HG03103 (cell line): ENCODE results near the gene CEBPZ.
"Not testable (repeated sequence)": the region's sequence is repeated elsewhere in the genome, so short reads cannot be mapped to it uniquely, and the experiment has no call there.

ENCODE experiments used
- ATAC-seq: cut with Tn5 transposase; IDR thresholded peaks from one replicate; pipeline ENCODE4 v1.9.1; 2021; ENCODE audit warnings: low read depth; ENCODE audit not compliant: unreplicated experiment

Gene CEBPZ, protein sequence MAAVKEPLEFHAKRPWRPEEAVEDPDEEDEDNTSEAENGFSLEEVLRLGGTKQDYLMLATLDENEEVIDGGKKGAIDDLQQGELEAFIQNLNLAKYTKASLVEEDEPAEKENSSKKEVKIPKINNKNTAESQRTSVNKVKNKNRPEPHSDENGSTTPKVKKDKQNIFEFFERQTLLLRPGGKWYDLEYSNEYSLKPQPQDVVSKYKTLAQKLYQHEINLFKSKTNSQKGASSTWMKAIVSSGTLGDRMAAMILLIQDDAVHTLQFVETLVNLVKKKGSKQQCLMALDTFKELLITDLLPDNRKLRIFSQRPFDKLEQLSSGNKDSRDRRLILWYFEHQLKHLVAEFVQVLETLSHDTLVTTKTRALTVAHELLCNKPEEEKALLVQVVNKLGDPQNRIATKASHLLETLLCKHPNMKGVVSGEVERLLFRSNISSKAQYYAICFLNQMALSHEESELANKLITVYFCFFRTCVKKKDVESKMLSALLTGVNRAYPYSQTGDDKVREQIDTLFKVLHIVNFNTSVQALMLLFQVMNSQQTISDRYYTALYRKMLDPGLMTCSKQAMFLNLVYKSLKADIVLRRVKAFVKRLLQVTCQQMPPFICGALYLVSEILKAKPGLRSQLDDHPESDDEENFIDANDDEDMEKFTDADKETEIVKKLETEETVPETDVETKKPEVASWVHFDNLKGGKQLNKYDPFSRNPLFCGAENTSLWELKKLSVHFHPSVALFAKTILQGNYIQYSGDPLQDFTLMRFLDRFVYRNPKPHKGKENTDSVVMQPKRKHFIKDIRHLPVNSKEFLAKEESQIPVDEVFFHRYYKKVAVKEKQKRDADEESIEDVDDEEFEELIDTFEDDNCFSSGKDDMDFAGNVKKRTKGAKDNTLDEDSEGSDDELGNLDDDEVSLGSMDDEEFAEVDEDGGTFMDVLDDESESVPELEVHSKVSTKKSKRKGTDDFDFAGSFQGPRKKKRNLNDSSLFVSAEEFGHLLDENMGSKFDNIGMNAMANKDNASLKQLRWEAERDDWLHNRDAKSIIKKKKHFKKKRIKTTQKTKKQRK

DNA sequence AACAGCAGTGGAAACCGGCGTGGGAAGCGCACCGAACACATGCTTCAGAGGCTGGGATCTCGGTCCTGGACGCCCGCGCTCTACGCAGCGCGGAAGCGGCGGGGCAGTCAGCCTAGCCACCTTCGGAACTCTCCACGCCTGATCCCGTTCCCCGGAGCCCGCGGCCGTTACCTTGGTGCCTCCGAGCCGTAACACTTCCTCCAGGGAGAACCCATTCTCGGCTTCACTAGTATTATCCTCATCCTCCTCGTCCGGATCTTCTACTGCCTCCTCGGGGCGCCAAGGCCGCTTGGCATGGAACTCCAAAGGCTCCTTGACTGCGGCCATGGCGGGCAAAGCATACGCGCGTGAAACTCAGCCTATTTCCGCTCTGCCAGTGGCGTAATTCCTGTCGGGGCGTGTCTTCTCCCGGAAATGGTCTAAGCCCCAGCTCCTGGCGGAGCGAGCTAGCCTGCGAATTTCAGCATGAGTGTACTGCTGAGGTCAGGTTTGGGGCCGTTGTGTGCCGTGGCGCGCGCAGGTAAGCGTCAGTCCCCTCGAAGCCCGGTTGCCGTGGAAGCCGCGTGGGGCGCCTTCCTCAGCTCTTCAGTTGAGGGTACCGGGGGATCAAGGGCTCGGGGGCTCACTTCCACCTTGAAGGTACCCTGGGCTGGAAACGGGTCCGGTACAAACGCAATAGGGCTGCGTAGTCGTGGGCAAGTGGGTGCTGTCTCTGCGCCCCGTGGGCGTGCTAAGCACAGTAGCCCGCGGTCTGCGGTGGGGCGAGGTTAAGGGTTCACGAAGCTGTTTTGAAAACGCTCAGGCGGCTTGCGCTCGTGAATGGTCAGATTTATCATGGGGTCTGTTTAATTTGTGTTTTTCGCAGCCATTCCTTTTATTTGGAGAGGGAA, at the start of gene CEBPZ, which contains the start of gene NDUFAF7:
CEBPZ (minus strand) TSS at position 356 of the 890 bp plus-strand sequence; CDS start at position 327, 29 bp downstream.
NDUFAF7 (plus strand) TSS at position 418 of the 890 bp plus-strand sequence; CDS start at position 466, 48 bp downstream.
- ATAC-seq = peak; percentile 86

DNA sequence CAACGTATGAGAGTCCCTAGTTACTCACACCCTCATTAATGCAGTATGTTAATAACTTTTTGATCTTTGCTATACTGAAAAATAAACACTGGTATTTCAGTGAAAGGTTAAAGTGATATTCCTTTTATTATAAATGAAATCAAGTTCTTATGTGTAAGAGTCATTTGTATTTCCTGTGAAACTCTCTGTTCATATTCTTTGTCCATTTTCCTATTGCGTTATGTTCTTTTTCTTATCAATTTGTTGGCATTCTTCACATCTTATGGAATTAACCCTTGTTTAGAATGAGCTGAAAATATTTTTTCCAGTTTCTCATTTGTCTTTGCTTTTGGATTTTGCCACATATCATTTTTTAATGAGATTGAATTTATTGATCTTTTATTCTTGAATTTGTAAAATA, 44.9 kb upstream of the CEBPZ start:
- no peak for ATAC-seq

DNA sequence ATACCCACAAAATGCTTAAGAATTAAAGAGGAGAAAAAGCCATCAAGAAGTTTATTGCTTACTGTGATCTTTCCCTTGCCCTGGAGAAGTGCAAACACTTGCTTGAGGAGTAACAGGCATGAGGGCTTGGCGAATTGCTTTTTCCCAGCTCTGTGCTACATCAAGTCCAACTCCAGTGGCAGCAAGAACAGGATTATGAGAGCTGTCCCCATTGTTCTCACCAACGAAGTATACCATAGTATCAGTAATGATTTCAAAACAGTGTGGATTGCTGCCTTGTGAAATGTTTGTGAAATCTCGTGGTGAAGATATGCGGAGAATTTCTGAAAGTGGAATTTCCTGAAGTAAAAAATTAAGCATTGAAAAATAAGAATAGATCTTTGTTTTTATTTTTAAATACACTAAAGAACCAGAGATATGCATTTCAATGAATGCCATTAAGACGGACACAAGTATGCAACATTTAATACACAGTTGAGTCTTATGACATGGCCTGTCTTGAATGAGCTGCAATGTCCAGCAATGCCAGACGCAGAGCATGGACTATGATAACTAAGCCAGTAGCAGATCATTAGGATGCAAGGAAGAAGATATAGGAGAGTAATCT, 43.1 kb upstream of the CEBPZ start:
- no peak for ATAC-seq

DNA sequence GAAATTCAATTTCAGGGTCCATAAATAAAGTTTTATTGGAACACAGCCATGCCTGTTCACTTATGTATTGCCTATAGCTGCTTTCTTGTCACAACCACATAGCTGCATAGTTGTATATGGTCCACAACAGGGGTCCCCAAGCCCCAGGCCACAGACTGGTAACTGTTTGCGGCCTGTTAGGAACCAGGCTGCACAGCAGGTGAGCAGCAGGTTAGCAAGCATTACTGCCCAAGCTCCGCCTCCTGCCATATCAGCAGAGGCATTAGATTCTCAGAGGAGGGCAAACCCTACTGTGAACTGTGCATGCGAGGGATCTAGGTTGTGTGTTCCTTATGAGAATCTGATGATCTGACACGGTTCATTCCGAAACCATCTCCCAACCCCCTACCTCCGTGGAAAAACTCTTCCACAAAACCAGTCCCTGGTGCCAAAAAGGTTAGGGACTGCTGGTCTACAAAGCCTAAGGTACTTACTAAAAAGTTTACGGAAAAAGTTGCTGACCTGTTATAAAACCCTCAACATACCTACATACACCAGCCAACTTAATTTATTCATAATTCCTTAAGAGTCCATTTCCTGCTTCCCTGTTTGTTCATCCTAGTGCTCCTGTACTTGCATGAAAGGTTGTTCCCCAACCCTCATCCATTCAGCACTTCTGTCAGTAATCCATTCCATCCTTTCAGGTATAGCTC, 40.1 kb upstream of the CEBPZ start:
- no peak for ATAC-seq

DNA sequence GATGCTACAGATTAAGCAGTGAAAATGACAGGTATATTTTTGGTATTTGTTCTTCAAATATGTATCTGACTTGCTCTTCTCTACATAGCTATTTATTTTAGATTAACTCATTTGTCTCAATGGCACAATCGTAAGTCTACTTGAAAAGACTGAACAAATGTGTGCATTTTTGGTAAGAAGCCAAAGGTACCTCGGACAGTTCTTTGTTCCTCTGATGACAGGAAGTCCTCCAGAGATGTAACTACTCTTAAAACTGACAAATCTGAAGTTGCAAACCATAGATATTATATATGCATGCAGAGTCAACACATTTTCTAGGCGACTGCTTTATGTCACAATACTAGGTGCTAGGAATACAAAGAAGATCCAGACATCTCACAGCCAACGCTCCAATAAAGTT, 36.7 kb upstream of the CEBPZ start:
- ATAC-seq = no peak

DNA sequence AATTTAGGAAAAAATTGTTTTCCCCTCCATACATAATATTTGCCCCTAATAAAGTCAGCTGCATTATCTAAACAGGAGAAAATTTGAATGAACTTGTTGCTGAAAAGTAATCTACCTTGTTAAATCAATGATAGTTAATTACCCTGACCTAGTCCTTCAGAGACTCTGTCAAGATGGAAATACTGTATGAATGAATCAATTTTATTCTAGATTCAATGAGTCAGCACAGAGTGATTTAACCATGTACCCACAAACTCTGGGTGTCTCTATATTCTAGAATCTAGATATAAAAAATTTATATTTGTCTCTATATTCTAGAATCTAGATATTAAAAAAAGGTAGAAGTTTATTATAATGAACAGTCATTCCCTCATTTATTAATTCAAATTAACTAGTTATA, 36.3 kb upstream of the CEBPZ start:
- no peak for ATAC-seq

DNA sequence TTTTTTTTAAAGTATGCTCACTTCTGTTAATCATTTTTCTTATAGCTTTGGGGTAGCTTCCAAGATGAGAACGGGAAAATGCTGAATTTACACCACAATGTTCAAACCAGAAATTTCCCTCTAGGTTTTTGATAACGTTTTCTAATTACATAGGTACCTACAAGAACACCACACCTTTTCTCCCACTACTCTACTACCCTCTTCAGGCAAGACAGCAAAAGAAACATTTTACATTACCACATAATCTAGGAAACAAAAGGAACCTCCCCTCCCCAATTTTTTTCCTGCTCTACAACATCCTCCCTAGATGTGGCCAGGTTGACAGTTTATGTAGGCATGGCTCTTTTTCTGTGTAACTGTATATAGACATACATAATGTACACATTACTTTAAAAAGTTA, 32.4 kb upstream of the CEBPZ start:
- ATAC-seq = no peak

DNA sequence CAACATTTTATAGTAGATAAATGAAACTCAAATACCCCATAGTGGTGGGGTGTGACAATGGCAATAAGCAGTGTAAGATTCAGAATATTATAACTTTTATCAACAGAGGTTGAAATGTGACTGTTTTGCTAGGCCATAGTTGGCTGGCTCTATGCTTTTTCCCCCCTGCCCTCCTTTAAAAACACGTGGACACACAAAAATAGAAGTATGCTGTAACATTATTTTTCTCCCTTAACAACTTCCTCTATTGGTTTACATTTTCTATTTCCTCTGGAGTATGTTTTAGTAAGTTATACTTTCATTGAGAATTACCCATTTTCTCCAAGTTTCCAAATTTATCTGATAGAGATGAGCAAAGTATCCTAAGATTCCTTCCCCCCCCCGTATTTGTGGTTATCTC, 31.1 kb upstream of the CEBPZ start:
- no peak for ATAC-seq

DNA sequence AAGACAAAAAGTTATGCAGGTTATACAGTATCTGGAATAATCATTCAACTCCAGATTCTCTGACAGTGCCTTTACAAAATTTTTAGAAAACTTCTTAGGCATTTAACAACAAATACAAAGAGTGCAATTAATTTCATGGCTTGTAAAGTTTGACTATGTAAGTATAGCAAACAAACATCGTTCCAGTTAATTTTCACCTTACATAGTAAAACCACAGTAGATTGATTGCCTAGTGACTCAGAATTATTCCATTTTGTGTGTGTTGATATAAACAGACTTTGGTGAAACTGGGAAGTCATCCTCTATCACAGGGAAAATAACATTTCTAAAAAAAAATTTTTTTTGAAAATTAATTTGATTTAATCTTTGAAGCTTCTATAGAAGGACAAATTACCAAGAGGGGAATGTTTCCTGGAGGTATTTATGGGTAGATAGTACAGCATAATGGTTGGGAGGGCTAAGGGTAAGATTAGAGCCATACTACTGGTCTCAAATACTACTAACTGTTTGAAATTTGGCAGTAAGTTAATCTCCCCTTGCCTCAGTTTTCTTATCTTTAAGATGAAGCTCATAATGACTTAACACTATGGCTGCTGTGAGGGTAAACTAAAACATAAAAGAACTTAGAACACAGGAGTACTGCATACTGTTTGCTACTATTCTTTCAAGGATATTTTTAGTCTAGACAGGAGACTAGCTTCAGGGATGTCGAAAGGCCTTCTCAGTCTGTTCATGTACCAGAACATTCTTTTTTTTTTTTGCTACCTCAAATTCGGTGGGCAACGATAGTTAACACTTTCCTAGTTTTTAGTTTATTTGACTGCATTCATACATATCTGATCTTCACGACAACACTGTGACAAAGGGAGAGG, 19.7 kb upstream of the CEBPZ start:
- ATAC-seq = no peak

DNA sequence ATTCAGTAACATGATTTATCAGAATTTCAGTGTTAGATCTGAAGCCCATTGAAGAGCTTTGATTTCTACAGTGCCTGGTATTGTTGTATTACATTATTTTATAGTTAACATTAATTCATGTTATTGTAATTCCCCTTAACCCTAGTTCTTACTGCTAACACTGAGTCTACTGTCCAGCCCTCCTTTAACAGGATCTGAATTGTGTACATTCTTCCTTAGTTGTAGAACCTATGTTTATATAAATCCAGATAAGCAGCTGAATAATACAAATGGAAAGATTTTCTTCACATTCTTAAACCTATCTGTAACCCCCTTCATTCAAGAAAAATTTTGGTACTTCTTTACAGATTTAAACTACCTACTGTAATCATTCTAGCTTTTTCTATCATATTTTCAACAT, 14.8 kb upstream of the CEBPZ start:
- ATAC-seq = no peak

DNA sequence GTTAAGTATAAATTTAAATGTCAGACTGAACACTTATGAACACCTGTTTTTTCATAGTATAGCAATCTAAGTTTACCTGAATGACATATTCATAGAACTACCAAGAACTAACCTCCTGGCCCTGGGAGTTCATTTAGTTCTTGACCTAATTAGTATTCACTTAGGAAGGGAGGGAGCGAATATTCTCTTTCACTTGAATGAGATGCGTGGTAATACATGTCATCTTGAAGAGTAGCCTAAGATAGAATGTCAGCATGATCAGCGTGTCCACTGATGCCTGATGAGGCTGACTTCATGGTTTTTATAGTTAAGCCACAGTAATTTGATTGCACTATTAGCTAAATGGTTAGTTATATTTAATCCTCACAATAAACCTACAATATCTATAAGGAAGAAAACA, 13.4 kb upstream of the CEBPZ start:
- no peak for ATAC-seq

DNA sequence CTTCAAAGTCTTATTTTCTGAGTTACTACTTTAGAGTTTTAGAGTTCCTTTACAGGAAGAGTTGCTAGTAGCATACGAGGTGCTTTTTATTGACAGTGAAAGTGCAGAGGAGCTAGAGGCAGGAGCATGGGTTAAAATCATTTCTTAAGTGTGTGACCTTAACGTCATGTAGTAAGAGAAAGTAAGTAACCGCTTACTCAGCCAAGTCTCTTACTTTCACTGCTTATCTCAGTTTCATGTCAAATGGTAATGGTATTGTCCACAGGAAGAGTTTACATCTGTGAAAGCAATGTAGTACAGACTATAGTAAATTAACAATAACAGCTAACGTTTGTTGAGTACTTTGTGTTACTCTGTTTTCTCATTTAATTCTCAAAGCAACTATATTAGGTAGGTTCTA, 12.6 kb upstream of the CEBPZ start:
- ATAC-seq = peak; percentile 90

DNA sequence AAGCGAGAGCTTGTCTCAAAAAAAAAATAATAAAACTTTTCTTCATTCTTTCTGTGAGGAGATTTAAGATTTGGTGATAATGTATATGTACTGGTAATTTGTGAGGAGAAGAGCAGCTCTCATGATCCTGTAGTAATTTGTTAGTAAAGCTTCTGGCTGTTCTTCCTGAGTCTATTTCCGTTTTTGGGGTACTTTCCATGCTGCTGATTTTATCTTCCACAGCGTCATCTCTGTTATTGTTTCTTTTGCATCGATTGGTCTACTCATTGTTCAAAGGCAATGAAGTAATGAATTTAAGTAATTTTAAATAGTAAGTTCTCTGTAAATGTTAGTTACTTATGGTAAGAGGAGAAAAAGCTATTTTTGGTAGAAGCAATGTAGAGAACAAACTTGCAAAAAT, 12.0 kb upstream of the CEBPZ start:
- ATAC-seq = no peak

DNA sequence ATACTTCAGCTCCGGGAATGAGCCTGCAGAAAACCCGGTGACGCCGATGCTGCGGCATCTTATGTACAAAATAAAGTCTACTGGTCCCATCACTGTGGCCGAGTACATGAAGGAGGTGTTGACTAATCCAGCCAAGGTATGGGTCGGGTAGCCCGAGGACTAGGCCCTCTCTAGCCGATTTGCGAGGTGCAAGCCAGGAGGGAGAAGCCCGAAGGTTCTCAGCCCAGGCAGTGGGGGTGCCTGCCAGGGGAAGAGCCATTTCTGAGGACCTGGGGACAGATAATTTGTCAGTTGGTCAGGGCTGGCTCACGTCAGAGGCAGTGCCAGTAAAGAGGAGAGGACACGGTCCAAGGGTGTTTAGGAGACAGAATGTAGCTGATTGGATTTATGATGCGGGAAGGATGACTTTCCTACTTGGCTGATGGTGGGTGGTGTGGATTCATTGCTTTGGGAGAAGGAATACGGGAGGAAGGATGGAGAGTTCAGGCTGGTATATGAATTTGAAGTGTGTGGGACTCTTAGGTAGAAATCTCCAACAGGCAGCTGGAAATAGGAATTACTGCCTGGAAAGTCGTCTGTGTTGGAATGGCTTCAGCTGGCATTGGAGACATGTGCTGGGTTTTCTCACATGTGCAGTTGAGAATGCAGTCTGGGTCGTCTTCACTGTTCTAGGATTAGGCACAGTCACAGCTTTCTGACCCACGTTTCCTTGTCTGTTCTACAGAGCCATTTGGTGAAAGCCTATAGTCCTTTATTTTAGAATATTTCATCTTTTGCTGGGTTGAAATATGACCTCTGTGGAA, 936 bp upstream of the CEBPZ start:
- no peak for ATAC-seq

DNA sequence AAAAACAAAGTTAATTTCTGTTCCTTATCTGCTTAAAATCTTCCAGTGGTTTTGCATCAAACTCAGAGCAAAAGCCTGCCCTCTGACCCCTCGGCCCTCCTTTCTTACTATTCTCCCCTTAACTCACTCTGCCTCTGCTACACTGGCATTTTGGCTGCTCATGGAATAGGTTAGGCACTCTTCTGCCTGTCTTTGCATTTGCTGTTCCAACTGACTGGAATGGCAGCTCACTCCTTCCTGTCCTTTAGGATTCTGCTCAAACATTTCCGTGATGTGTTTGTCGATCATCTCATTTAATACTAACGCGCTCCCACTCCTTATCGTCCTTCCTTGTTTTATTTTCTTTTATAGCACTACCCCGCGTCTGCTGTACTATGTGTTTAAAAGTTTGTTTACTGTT, 815 bp downstream of the CEBPZ start:
- ATAC-seq = no peak

DNA sequence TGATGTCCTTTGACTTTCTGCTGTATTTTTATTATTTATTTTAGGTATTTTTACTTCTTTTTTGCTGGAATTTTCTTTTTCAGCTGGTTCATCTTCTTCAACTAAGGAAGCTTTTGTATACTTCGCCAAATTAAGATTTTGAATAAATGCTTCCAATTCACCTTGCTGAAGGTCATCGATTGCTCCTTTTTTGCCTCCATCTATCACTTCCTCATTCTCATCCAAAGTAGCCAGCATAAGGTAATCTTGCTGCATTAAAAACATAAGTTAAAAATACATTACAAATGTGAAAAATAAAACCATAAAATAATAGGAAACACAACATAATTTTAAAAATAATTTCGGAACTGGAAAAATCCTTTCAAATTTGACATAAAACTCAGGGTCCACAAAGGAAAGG, 2.6 kb downstream of the CEBPZ start:
- ATAC-seq = no peak

DNA sequence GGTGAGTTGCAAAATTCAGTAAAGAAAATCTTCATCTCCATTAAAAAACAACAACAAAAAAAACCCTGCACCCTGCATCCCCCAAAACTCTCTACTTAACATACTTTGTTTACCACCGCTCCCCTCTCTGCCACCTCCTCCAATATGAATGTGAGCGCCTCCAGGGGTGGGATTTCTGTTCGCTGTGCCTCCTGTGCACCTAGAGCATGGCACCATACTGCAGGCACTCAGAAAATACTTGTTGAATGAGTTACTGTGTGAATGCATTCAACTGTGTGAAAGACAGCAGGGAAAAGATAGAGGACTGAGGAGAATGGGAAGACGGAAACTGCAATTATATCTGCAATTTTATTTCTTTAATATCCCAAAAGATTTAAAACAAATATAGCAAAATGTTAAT, 4.5 kb downstream of the CEBPZ start:
- ATAC-seq = no peak

DNA sequence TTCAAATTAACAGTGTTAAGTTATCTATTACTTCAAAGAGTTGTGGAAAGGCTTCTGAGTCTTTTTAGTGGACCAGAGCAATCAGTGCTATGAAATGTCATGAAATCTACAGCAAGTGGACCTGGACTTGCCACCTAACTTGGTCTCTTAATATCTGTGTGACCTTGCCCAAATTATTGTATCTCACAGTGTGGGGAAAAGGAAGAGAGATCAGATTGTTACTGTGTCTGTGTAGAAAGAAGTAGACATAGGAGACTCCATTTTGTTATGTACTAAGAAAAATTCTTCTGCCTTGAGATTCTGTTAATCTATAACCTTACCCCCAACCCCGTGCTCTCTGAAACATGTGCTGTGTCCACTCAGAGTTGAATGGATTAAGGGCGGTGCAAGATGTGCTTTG, 6.3 kb downstream of the CEBPZ start:
- not testable (repeated sequence) for ATAC-seq
